ENCODE results near the gene NEDD8.

DNA sequence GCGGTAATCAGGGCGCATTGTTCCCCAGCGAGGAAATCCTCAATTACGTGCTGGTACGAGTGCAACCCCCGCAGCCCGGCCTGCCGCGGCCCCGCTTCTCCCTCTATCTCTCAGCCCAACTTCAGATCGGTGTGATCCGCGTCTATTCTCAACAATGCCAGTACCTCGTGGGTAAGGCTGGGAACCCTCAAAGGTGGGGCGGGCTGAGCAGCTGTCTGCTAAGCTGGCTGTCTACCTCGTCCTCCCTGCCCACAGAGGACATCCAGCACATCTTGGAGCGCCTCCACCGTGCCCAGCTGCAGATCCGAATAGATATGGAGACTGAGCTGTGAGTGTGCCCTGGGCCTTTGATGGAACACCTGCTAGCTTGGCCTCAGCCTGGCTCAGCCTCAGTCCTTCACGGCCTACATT, 59.3 kb downstream of the NEDD8 start:
- TF ChIP-seq, protein P1, sequence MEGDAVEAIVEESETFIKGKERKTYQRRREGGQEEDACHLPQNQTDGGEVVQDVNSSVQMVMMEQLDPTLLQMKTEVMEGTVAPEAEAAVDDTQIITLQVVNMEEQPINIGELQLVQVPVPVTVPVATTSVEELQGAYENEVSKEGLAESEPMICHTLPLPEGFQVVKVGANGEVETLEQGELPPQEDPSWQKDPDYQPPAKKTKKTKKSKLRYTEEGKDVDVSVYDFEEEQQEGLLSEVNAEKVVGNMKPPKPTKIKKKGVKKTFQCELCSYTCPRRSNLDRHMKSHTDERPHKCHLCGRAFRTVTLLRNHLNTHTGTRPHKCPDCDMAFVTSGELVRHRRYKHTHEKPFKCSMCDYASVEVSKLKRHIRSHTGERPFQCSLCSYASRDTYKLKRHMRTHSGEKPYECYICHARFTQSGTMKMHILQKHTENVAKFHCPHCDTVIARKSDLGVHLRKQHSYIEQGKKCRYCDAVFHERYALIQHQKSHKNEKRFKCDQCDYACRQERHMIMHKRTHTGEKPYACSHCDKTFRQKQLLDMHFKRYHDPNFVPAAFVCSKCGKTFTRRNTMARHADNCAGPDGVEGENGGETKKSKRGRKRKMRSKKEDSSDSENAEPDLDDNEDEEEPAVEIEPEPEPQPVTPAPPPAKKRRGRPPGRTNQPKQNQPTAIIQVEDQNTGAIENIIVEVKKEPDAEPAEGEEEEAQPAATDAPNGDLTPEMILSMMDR (conservative IDR thresholded peaks at IDR 0.05; ENCODE audit: low read depth, low read length) = no peak
- TF ChIP-seq EZH2phosphoT487 (IDR thresholded peaks at IDR 0.05; ENCODE audit: borderline replicate concordance, low read length) (no peak), EZH2 (IDR thresholded peaks at IDR 0.05; ENCODE audit: low read length, unreplicated experiment) (no peak)
